ENCODE data around the gene COX7A2. TPM values are rescaled to one million over a fixed set of nuclear protein-coding genes. Genes with fewer than 3 reads are reported as not detected.

The COX7A2 gene
- total RNA-seq, 6 experiments from 2014 or later: 159 to 345 (median 218) TPM

DNA sequence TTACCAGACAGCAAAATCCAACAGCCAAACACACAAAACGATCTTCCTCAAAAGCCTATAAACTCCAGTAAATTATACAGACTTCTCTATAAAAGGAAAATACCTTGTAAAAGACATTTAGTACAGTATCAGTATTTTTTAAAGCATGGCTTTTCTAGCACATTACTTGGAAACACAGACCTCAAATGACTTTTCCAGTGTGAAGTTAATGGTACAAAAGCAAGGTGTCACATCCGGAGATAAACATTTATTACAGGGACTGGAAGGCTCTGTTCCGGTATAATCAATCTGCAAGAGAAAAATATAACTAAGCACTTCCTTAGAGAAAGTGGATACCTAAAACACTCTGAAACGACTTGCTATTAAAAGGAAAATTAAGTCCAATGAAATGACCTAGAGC, 23.9 kb upstream of the COX7A2 start:
- intact Hi-C loops (cut with DNase I): no loop called here
- H3K9me3 ChIP-seq: no peaks in the 10 kb centered on the region
- peaks cover 0 to 10% (median 1%) of the 10 kb centered on the region in 4 donors for H3K4me1 ChIP-seq
- H3K27ac ChIP-seq: no peak overlapping the region
- TF ChIP-seq, protein P1, sequence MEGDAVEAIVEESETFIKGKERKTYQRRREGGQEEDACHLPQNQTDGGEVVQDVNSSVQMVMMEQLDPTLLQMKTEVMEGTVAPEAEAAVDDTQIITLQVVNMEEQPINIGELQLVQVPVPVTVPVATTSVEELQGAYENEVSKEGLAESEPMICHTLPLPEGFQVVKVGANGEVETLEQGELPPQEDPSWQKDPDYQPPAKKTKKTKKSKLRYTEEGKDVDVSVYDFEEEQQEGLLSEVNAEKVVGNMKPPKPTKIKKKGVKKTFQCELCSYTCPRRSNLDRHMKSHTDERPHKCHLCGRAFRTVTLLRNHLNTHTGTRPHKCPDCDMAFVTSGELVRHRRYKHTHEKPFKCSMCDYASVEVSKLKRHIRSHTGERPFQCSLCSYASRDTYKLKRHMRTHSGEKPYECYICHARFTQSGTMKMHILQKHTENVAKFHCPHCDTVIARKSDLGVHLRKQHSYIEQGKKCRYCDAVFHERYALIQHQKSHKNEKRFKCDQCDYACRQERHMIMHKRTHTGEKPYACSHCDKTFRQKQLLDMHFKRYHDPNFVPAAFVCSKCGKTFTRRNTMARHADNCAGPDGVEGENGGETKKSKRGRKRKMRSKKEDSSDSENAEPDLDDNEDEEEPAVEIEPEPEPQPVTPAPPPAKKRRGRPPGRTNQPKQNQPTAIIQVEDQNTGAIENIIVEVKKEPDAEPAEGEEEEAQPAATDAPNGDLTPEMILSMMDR (IDR thresholded peaks at IDR 0.05): no peak
- TF ChIP-seq POLR2A (IDR thresholded peaks at IDR 0.05): no peak
- WGBS (ENCODE audit: insufficient coverage, low coverage, low lambda C conversion rate, missing lambda C conversion rate): 27% methylated on average over 4 of the region's 4 CpGs
- H3K4me3 ChIP-seq: no peak overlapping the region
- no peak for DNase-seq
- ATAC-seq: peak in 2 of 4 donors; percentile 17 to 35
- no peaks in the 10 kb centered on the region for H3K27me3 ChIP-seq
- H3K36me3 ChIP-seq: peaks cover 0 to 20% (median 4%) of the 10 kb centered on the region in 4 donors

DNA sequence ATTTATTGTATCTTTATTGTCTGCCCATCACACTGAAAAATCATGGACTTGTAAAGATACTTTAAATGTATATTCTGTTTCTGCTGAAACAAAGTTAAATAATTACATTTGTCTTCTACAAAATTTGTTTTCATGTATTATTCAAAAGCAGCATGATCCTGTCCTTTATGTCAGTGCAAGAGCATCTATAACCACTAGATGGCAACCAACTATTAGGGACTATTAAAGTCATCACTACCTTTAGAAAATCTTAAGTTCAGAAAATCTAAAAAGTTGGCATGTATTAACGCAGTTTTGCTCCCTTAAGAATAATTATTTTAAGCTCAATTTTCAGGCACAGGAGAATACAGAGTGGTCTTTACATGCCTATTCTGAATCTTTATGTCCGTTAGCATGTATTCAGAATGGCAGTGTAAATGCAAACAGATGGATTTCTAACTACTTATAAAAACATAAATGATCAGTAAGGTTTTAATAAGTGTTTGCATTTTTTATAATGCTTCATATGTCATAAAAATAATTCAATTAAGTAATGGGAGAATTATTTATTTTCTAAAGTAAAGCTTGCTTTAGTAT, 23.2 kb upstream of the COX7A2 start:
- intact Hi-C loops (cut with DNase I): no loop called here
- ATAC-seq: peak; percentile 76 to 88 (median 82)
- Histone ChIP-seq H3K27ac (no peak overlapping the region), H3K4me3 (no peak overlapping the region), H3K27me3 (no peaks in the 10 kb centered on the region), H3K4me1 (peaks cover 0 to 10% (median 1%) of the 10 kb centered on the region in 4 donors), H3K36me3 (peaks cover 0 to 23% (median 4%) of the 10 kb centered on the region in 4 donors), H3K9me3 (no peaks in the 10 kb centered on the region)
- TF ChIP-seq, protein P1 (IDR thresholded peaks at IDR 0.05): peak; percentile 69 to 91 (median 84)
- no peak for TF ChIP-seq POLR2A (IDR thresholded peaks at IDR 0.05)
- 40% methylated on average over 2 of the region's 2 CpGs for WGBS (ENCODE audit: insufficient coverage, low coverage, low lambda C conversion rate, missing lambda C conversion rate)
- no peak for DNase-seq

DNA sequence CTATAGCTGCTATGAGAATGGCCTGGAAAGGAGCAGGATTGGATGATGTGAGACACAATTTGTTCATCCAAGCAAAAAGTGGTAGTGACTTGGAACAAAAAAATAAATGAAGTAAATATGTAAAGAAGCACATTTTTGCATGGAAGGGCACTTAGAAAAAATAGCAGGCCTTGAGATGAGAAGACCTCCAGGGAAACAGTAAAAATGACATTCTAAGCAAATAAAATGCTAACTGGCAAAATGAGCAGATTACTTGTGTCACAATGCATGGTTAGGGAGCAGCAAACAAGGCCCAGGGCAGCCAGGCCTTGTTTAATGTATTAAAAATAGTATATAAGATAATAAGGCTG, 19.8 kb upstream of the COX7A2 start:
- no peak overlapping the region for H3K4me3 ChIP-seq
- no peak overlapping the region for H3K27ac ChIP-seq
- DNase-seq (no peak), ATAC-seq (no peak)
- TF ChIP-seq, protein P1 (IDR thresholded peaks at IDR 0.05): no peak
- TF ChIP-seq POLR2A (IDR thresholded peaks at IDR 0.05): no peak
- H3K4me1 ChIP-seq: peaks cover 0 to 10% (median 1%) of the 10 kb centered on the region in 4 donors
- intact Hi-C loops (cut with DNase I): no loop called here
- no peaks in the 10 kb centered on the region for H3K27me3 ChIP-seq
- no peaks in the 10 kb centered on the region for H3K9me3 ChIP-seq
- H3K36me3 ChIP-seq: peaks cover 0 to 51% (median 10%) of the 10 kb centered on the region in 4 donors

DNA sequence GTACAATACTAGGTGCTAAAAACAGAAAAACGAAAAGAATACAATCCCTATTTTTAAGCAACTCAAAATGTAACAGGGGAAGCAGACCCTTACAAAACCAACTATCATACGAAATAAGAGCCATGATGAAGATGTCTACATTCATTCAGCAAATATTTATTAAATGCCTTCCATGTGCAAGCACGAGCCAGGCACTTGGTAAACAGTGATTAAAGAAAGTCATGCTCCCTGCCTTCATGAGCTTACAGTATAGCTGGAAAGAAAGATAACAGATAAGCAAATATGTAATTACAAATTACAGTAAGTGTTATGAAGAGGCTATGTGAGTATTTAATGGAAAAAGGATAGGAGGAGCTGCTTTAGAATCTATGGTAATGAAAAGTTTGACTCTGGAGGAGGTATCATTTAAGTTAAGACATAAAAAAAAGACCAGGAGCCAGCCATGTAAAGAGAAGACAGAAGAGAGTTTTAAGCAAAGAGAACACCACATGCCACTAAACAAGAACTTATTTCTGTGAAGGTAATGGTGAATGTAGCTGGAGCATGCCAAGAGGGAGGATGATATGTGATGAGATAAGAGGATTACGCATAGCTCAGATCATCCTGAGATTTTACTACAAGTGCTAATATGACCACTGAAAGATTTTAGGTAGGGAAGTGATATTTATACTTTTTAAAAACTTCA, 19.3 kb upstream of the COX7A2 start:
- ATAC-seq: no peak
- H3K9me3 ChIP-seq: no peaks in the 10 kb centered on the region
- no peaks in the 10 kb centered on the region for H3K27me3 ChIP-seq
- peaks cover 0 to 51% (median 12%) of the 10 kb centered on the region in 4 donors for H3K36me3 ChIP-seq
- no peak overlapping the region for H3K27ac ChIP-seq
- no peak for DNase-seq
- H3K4me1 ChIP-seq: peaks cover 0 to 10% (median 1%) of the 10 kb centered on the region in 4 donors
- intact Hi-C loops (cut with DNase I): no loop called here
- TF ChIP-seq, protein P1 (IDR thresholded peaks at IDR 0.05): no peak
- no peak for TF ChIP-seq POLR2A (IDR thresholded peaks at IDR 0.05)
- H3K4me3 ChIP-seq: no peak overlapping the region
- WGBS (ENCODE audit: insufficient coverage, low coverage, low lambda C conversion rate, missing lambda C conversion rate): 80% methylated on average over 4 of the region's 4 CpGs
